ENCODE measurements around the gene NT5DC4.
"Not testable (repeated sequence)": the region's sequence is repeated elsewhere in the genome, so short reads cannot be mapped to it uniquely, and the experiment has no call there.

Gene NT5DC4

DNA sequence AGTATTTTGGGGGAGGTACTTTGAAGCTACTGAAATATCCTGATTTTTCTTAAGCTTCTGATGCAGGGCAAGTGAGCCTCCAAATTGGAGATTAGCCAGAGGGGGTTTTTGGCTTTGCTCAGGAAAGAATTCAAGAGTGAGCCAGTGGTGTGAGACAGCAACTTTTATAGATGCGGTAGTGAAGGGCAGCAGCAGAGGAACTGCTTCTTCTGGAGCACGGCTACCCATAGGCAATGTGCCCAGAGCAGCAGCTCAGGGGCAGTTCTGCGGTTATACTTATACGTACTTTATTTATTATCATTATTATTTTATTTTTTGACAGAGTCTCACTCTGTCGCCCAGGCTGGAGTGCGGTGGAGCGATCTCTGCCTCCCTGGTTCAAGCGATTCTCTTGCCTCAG is 19.8 kb upstream of the NT5DC4 start:
- DNase-seq, result no peak

GRCh38 chr2:112703684-112704083 is 17.1 kb upstream of the NT5DC4 start:
- DNase-seq, result no peak

DNA sequence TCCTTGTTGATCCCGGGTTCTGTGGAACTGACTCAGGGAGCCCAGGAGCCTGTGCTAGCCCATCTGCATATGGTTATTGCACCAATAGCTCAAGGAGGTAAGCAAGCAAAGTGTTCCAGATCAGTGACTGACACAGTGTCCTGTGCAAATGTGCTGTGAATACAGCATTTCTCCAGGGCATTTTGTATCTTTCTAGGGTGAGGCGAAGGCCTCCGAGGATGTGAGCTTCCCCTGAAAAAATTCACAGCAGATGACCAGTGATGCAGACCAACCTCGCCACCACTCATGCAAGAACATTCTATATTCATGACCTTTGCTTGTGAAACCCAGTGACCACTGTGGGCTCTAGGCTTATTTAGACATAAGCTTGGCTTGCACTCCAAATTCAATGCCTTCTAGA is 15.2 kb upstream of the NT5DC4 start:
- no peak for DNase-seq

- peak; percentile 23 for DNase-seq
Observed at GRCh38 chr2:112706170-112706664, 14.6 kb upstream of the NT5DC4 start.

- DNase-seq, result not testable (repeated sequence)
Observed at GRCh38 chr2:112706947-112707346, 13.9 kb upstream of the NT5DC4 start.

DNA sequence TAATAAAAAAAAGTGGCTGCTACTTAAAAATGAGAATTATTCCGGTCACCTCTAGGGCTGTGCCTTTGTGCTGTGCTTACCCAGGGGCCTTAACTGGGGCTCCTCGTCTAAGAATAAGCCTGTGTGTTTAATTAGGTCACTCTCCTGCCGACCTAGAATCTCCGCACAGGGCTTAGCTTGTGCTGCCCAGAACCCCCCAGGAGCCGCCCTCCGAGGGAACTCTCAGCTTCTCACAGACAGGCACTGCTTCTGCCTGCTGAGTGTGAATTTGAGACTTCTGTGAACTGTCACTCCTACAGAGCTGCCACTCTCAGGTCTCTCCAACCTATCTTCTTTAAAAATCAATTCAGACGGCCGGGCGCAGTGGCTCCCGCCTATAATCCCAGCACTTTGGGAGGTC is 11.9 kb upstream of the NT5DC4 start:
- DNase-seq, result no peak

GRCh38 chr2:112709703-112710102 is 11.1 kb upstream of the NT5DC4 start:
- no peak for DNase-seq

GRCh38 chr2:112710956-112711750 is 9.7 kb upstream of the NT5DC4 start:
- DNase-seq, result no peak

DNA sequence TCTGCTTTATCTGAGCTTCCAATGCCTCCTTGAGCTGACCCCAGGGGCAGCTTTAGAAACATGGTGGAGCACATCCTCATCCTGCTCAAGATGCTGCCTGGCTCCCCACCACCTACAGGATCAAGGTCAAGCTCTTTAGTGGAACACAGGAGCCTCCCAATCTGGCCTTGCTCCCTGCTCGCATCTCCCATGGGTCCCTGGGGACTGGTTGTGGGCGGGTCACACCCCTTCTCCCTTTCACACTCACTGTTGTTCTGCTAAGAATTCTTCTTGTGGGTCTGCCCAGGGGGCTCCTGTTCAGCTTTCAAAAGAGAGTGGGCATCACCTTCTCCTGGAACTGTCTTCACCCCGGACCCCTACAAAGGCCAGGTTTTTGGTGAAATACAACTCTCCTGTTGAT is 8.4 kb upstream of the NT5DC4 start:
- no peak for DNase-seq

- DNase-seq, result peak; percentile 27
Observed at GRCh38 chr2:112712903-112713584, 7.8 kb upstream of the NT5DC4 start.

DNA sequence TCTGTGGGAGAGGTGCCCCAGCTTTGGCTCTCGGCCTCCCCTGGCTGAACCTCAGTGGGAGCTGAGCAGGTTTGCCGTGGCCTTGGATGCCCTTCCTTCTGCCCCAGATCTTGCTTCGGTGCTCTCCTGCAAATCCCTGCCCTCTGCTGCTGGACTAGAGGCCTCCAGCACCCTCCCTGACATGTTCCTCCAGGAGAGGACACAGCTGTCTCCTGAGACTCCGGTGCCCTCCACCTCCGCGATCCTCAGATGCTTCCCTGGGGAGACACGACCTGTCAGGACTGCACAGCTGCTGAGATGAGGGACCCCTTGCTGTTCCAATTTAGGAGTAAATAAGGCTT is 7.3 kb upstream of the NT5DC4 start:
- no peak for DNase-seq

DNA sequence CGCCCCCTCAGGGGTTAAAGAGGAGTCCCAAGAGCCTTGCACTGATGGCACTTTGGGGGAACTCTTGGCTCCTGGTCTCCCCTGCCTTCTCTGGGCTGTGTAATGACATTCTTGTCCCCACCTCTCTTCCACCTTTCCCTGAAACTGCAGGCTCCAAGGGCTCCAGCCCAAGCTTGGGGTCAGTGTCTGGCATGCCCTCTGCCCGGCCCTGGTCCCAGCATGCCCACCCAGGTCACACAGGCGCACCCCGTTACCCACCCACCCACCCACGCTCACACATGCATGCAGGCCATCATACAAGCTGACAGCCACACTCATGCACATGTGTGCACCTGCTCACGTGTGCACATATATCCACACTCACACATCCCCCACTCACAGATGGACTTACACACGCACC is 6.9 kb upstream of the NT5DC4 start:
- no peak for DNase-seq

- no peak for DNase-seq
Observed at GRCh38 chr2:112714331-112714730, 6.5 kb upstream of the NT5DC4 start.

DNA sequence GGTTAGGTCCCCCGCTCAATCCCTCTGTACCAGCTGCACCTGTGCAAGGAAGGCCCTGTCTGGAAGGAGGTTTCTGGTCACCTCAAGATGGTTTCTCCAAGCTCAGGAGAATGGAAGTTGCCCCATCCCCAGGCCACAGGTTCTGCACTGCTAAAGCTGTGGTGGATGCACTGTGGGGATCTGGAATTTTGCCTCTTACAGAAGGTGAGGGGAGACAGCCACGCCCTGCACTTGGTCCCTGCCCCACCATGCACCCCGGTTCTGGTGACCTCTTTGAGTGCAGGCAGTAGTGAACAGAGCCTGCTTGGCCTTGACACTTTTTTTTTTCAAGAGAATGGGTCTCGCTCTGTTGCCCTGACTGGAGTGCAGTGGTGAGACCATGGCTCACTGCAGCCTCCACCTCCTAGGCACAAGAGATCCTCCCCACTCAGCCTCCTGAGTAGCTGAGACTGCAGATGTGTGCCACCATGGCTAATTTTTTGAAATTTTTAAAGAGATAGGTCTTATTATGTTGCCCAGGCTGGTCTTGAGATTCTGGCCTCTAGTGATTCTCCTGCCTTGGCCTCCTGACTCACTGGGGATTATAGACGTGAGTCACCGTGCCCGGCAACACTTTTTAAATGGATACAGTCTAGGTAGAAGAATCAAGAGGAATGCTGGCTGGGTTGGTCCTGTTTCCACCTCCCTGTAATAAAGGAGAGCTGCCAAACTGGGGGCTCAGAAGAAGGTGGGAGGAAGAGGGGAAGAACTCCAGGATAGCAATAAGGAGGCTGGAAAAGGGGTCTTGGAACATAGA is 5.8 kb upstream of the NT5DC4 start:
- DNase-seq, result peak; percentile 8

- DNase-seq, result not testable (repeated sequence)
Observed at GRCh38 chr2:112716094-112716493, 4.7 kb upstream of the NT5DC4 start.

DNA sequence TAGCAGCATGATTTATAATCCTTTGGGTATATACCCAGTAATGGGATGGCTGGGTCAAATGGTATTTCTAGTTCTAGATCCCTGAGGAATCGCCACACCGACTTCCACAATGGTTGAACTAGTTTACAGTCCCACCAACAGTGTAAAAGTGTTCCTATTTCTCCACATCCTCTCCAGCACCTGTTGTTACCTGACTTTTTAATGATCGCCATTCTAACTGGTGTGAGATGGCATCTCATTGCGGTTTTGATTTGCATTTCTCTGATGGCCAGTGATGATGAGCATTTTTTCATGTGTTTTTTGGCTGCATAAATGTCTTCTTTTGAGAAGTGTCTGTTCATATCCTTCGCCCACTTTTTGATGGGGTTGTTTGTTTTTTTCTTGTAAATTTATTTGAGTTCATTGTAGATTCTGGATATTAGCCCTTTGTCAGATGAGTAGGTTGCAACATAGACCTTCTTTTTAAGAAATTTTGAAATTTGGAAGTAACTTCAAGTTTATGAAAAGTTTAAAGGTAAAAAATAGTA is 3.9 kb upstream of the NT5DC4 start:
- DNase-seq, result not testable (repeated sequence)

- no peak for DNase-seq
Observed at GRCh38 chr2:112718863-112719370, 1.9 kb upstream of the NT5DC4 start.

- no peak for DNase-seq
Observed at GRCh38 chr2:112721819-112722522, 1.2 kb downstream of the NT5DC4 start.

- DNase-seq, result no peak
Observed at GRCh38 chr2:112722816-112723546, 2.2 kb downstream of the NT5DC4 start.

GRCh38 chr2:112723547-112723940 is 2.7 kb downstream of the NT5DC4 start:
- no peak for DNase-seq

- DNase-seq, result no peak
Observed at GRCh38 chr2:112723995-112724394, 3.2 kb downstream of the NT5DC4 start.
